Mucosa of stomach (tissue), 1 donor: Measurements from ENCODE around the gene ASF1B.

ENCODE experiments used
- H3K27me3 ChIP-seq: one replicate; pipeline ENCODE4 v1.7.0; 2013; ENCODE audit warnings: mild to moderate bottlenecking, low read length; ENCODE audit not compliant: control insufficient read depth, insufficient read depth
- H3K36me3 ChIP-seq: one replicate; pipeline ENCODE4 v1.7.0; 2013; ENCODE audit warnings: low read length; ENCODE audit not compliant: control insufficient read depth, insufficient read depth
- H3K4me1 ChIP-seq: one replicate; pipeline ENCODE4 v1.7.0; 2013; ENCODE audit warnings: mild to moderate bottlenecking, low read length; ENCODE audit not compliant: control insufficient read depth, insufficient read depth
- H3K4me3 ChIP-seq: one replicate; pipeline ENCODE4 v1.7.0; 2013; ENCODE audit warnings: low read length
- H3K9ac ChIP-seq: one replicate; pipeline ENCODE4 v1.7.0; 2013; ENCODE audit warnings: mild to moderate bottlenecking, low read length, moderate library complexity
- H3K9me3 ChIP-seq: one replicate; pipeline ENCODE4 v1.7.0; 2013; ENCODE audit warnings: mild to moderate bottlenecking, low read length, moderate library complexity; ENCODE audit not compliant: control insufficient read depth
- donor health status: Pancreatic carcinoma.

Gene ASF1B

GRCh38 chr19:14112051-14112808 is 24.2 kb downstream of the ASF1B start:
- H3K27me3 ChIP-seq: no peaks in the 10 kb centered on the region
- no peaks in the 10 kb centered on the region for H3K9me3 ChIP-seq
- no peak overlapping the region for H3K9ac ChIP-seq
- peaks cover 37% of the 10 kb centered on the region for H3K4me1 ChIP-seq
- H3K36me3 ChIP-seq: no peaks in the 10 kb centered on the region
- no peak overlapping the region for H3K4me3 ChIP-seq

GRCh38 chr19:14111486-14111885 is 24.9 kb downstream of the ASF1B start:
- no peak overlapping the region for H3K9ac ChIP-seq
- no peak overlapping the region for H3K4me3 ChIP-seq
- H3K27me3 ChIP-seq: no peaks in the 10 kb centered on the region
- H3K4me1 ChIP-seq: peaks cover 31% of the 10 kb centered on the region
- H3K36me3 ChIP-seq: no peaks in the 10 kb centered on the region
- no peaks in the 10 kb centered on the region for H3K9me3 ChIP-seq

GRCh38 chr19:14110650-14111049 is 25.7 kb downstream of the ASF1B start:
- no peaks in the 10 kb centered on the region for H3K9me3 ChIP-seq
- H3K4me1 ChIP-seq: peaks cover 23% of the 10 kb centered on the region
- no peak overlapping the region for H3K9ac ChIP-seq
- no peak overlapping the region for H3K4me3 ChIP-seq
- H3K36me3 ChIP-seq: no peaks in the 10 kb centered on the region
- H3K27me3 ChIP-seq: no peaks in the 10 kb centered on the region

- no peak overlapping the region for H3K9ac ChIP-seq
- peaks cover 7% of the 10 kb centered on the region for H3K36me3 ChIP-seq
- no peaks in the 10 kb centered on the region for H3K27me3 ChIP-seq
- peaks cover 6% of the 10 kb centered on the region for H3K4me1 ChIP-seq
- no peak overlapping the region for H3K4me3 ChIP-seq
- no peaks in the 10 kb centered on the region for H3K9me3 ChIP-seq
Measured at GRCh38 chr19:14107581-14108461, 28.6 kb downstream of the ASF1B start.

- no peaks in the 10 kb centered on the region for H3K9me3 ChIP-seq
- peaks cover 15% of the 10 kb centered on the region for H3K36me3 ChIP-seq
- H3K9ac ChIP-seq: no peak overlapping the region
- no peak overlapping the region for H3K4me3 ChIP-seq
- no peaks in the 10 kb centered on the region for H3K4me1 ChIP-seq
- no peaks in the 10 kb centered on the region for H3K27me3 ChIP-seq
Measured at GRCh38 chr19:14106840-14107239, 29.5 kb downstream of the ASF1B start.

GRCh38 chr19:14105680-14106079 is 30.7 kb downstream of the ASF1B start:
- Histone ChIP-seq H3K4me1 (no peaks in the 10 kb centered on the region), H3K9ac (no peak overlapping the region), H3K27me3 (no peaks in the 10 kb centered on the region), H3K9me3 (no peaks in the 10 kb centered on the region), H3K4me3 (no peak overlapping the region), H3K36me3 (peaks cover 16% of the 10 kb centered on the region)

GRCh38 chr19:14103310-14103709 is 33.1 kb downstream of the ASF1B start:
- peaks cover 16% of the 10 kb centered on the region for H3K36me3 ChIP-seq
- no peak overlapping the region for H3K9ac ChIP-seq

GRCh38 chr19:14102756-14103155 is 33.6 kb downstream of the ASF1B start:
- H3K9ac ChIP-seq: no peak overlapping the region
- H3K9me3 ChIP-seq: no peaks in the 10 kb centered on the region
- peaks cover 16% of the 10 kb centered on the region for H3K36me3 ChIP-seq

More at GRCh38 chr19:14103310-14103709, 33.1 kb downstream of the ASF1B start:
- H3K9me3 ChIP-seq: no peaks in the 10 kb centered on the region
- no peak overlapping the region for H3K4me3 ChIP-seq
- no peaks in the 10 kb centered on the region for H3K4me1 ChIP-seq
- no peaks in the 10 kb centered on the region for H3K27me3 ChIP-seq

GRCh38 chr19:14102102-14102696 is 34.2 kb downstream of the ASF1B start:
- H3K9ac ChIP-seq: no peak overlapping the region
- no peaks in the 10 kb centered on the region for H3K27me3 ChIP-seq
- H3K36me3 ChIP-seq: peaks cover 16% of the 10 kb centered on the region
- no peak overlapping the region for H3K4me3 ChIP-seq
- no peaks in the 10 kb centered on the region for H3K9me3 ChIP-seq
- H3K4me1 ChIP-seq: no peaks in the 10 kb centered on the region

More at GRCh38 chr19:14102756-14103155, 33.6 kb downstream of the ASF1B start:
- H3K4me1 ChIP-seq: no peaks in the 10 kb centered on the region
- no peak overlapping the region for H3K4me3 ChIP-seq
- no peaks in the 10 kb centered on the region for H3K27me3 ChIP-seq

- no peaks in the 10 kb centered on the region for H3K4me1 ChIP-seq
- no peaks in the 10 kb centered on the region for H3K27me3 ChIP-seq
- H3K9me3 ChIP-seq: no peaks in the 10 kb centered on the region
- H3K36me3 ChIP-seq: peaks cover 16% of the 10 kb centered on the region
- no peak overlapping the region for H3K9ac ChIP-seq
- no peak overlapping the region for H3K4me3 ChIP-seq
Measured at GRCh38 chr19:14101003-14101545, 35.3 kb downstream of the ASF1B start.

GRCh38 chr19:14097532-14098151 is 38.7 kb downstream of the ASF1B start:
- no peak overlapping the region for H3K4me3 ChIP-seq
- peaks cover 8% of the 10 kb centered on the region for H3K36me3 ChIP-seq
- H3K27me3 ChIP-seq: no peaks in the 10 kb centered on the region
- H3K9ac ChIP-seq: no peak overlapping the region
- H3K9me3 ChIP-seq: no peaks in the 10 kb centered on the region
- H3K4me1 ChIP-seq: no peaks in the 10 kb centered on the region
